OCI-LY3 (cell line): ENCODE data around the gene HGF.

Experiments used
- H2AFZ ChIP-seq: fragments of 200-600, 300-600 bp; shearing (Covaris generic); 2 replicates; pipeline ENCODE4 v1.6.0; 2014; ENCODE audit warnings: antibody characterized with exemption, low read depth, low read length
- H3K27ac ChIP-seq: fragments of 200-600, 300-600 bp; sonication (generic); 2 replicates; pipeline ENCODE4 v1.5.1; 2014; ENCODE audit warnings: mild to moderate bottlenecking, low read length, moderate library complexity, mixed read lengths
- H3K27me3 ChIP-seq: fragments of 200-600, 300-600 bp; sonication (generic); 2 replicates; pipeline ENCODE4 v1.6.1; 2014; ENCODE audit warnings: low read depth, low read length, mixed read lengths
- H3K36me3 ChIP-seq: fragments of 200-600, 300-600 bp; sonication (generic); replicated peaks from 2 replicates; pipeline ENCODE3; 2014; ENCODE audit warnings: low read depth, low read length, mixed read lengths
- H3K4me1 ChIP-seq: fragments of 300-600, 200-600 bp; sonication (generic); 2 replicates; pipeline ENCODE4 v1.6.1; 2014; ENCODE audit warnings: low read length, mixed read lengths
- H3K4me2 ChIP-seq: fragments of 200-600, 300-600 bp; sonication (generic); 2 replicates; pipeline ENCODE4 v1.6.1; 2014; ENCODE audit warnings: low read length, mixed read lengths
- H3K4me3 ChIP-seq: fragments of 300-600, 200-600 bp; sonication (generic); 2 replicates; pipeline ENCODE4 v1.5.1; 2014; ENCODE audit warnings: antibody characterized with exemption, mild to moderate bottlenecking, low read length, moderate library complexity
- H3K79me2 ChIP-seq: fragments of 300-600, 200-600 bp; shearing (Covaris generic); 2 replicates; pipeline ENCODE4 v1.6.1; 2014; ENCODE audit warnings: mild to moderate bottlenecking, low read length, mixed read lengths
- H3K9ac ChIP-seq: fragments of 300-600, 200-600 bp; shearing (Covaris generic); 2 replicates; pipeline ENCODE4 v1.6.0; 2014; ENCODE audit warnings: mild to moderate bottlenecking, low read length, moderate library complexity
- H3K9me3 ChIP-seq: fragments of 200-600, 300-600 bp; shearing (Covaris generic); 2 replicates; pipeline ENCODE4 v1.6.1; 2014; ENCODE audit warnings: low read length, mixed read lengths; ENCODE audit not compliant: insufficient read depth
- H4K20me1 ChIP-seq: fragments of 200-600, 300-600 bp; sonication (generic); 2 replicates; pipeline ENCODE4 v1.6.1; 2016; ENCODE audit warnings: low read length, mixed read lengths; ENCODE audit not compliant: insufficient read depth
- EZH2phosphoT487 ChIP-seq: fragments of 200-600 bp; shearing (Covaris generic); IDR thresholded peaks from 2 replicates; pipeline ENCODE4 v1.6.1; 2018; ENCODE audit warnings: antibody characterized with exemption, mixed run types, low read depth
- TF ChIP-seq, protein P1 (sequence below): fragments of 200-600, 300-600 bp; sonication (generic); IDR thresholded peaks from 2 replicates; pipeline ENCODE4 v1.5.1; 2014; ENCODE audit warnings: antibody characterized with exemption, low read length, low read depth

HGF gene

DNA sequence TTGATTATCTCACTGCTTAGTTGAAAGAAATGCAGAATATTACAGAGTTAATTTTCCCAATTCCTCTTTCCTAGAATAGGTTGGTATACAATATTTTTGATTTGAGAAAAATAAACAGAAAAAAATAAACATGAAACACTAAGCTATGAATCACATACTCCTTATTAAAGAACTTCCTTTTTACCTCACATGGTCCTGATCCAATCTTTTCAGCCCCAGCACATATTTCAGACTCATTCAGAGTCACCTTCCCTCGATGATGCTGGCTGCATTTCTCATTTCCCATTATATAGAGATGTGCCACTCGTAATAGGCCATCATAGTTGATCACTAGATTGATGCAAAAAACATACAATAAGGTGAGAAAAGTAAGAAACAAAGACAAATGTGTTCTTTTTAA lies 64.6 kb downstream of the HGF start:
- Histone ChIP-seq H3K4me2 (no peak overlapping the region), H2AFZ (no peak overlapping the region), H3K27ac (no peak overlapping the region)

DNA sequence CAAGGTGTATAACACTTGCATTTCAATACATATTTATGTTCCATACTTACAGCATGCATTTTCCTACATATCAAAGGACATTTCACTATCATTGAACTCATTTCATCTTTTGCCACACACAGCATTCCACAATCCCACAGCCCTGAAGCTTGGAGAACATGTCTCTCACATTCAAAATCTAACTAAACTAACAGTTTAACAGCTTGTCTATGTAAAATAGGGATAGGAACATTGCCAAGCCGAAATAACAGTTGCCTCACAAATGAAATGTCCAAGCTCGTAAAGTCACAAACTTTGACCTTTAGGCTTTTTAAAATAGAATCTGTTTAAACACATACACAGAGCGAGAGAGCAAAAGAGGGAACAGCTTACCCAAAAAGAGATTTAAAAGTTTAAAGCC lies 65.3 kb downstream of the HGF start:
- Histone ChIP-seq H3K36me3 (no peaks in the 10 kb centered on the region), H3K9ac (no peak overlapping the region), H3K4me2 (no peak overlapping the region), H3K27me3 (no peaks in the 10 kb centered on the region), H3K4me3 (no peak overlapping the region), H2AFZ (no peak overlapping the region), H3K4me1 (no peaks in the 10 kb centered on the region), H3K79me2 (no peaks in the 10 kb centered on the region), H3K9me3 (no peaks in the 10 kb centered on the region), H3K27ac (no peak overlapping the region), H4K20me1 (no peaks in the 10 kb centered on the region)
- TF ChIP-seq, protein P1, sequence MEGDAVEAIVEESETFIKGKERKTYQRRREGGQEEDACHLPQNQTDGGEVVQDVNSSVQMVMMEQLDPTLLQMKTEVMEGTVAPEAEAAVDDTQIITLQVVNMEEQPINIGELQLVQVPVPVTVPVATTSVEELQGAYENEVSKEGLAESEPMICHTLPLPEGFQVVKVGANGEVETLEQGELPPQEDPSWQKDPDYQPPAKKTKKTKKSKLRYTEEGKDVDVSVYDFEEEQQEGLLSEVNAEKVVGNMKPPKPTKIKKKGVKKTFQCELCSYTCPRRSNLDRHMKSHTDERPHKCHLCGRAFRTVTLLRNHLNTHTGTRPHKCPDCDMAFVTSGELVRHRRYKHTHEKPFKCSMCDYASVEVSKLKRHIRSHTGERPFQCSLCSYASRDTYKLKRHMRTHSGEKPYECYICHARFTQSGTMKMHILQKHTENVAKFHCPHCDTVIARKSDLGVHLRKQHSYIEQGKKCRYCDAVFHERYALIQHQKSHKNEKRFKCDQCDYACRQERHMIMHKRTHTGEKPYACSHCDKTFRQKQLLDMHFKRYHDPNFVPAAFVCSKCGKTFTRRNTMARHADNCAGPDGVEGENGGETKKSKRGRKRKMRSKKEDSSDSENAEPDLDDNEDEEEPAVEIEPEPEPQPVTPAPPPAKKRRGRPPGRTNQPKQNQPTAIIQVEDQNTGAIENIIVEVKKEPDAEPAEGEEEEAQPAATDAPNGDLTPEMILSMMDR = no peak
- no peak for TF ChIP-seq EZH2phosphoT487

More for the DNA sequence above, 64.6 kb downstream of the HGF start:
- no peaks in the 10 kb centered on the region for H3K9me3 ChIP-seq
- no peaks in the 10 kb centered on the region for H3K27me3 ChIP-seq
- H3K9ac ChIP-seq = no peak overlapping the region
- no peak overlapping the region for H3K4me3 ChIP-seq
- no peaks in the 10 kb centered on the region for H3K79me2 ChIP-seq
- no peaks in the 10 kb centered on the region for H3K4me1 ChIP-seq
- TF ChIP-seq, protein P1 = no peak
- TF ChIP-seq EZH2phosphoT487 = no peak
- no peaks in the 10 kb centered on the region for H4K20me1 ChIP-seq
- no peaks in the 10 kb centered on the region for H3K36me3 ChIP-seq

DNA sequence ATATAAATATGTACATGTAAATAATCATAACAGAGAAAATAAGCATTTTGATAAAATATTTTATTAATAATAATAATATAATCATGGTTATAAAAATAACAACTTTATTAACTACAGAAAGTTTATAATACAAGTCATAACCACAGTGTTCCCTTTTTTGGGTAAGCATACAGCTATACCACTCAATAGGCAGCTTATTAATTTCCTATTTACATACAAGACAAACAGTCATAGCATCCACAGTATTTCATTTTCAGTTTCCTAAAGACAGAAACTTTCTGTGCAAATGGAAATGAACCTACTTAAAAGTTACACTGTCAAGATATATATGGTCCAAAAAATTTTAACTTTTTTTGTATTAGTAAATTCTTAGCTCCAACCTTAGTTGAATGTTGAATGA lies 70.9 kb downstream of the HGF start:
- H3K27ac ChIP-seq = no peak overlapping the region
- H3K79me2 ChIP-seq = no peaks in the 10 kb centered on the region
- H2AFZ ChIP-seq = no peak overlapping the region
- H3K9ac ChIP-seq = no peak overlapping the region
- no peaks in the 10 kb centered on the region for H3K9me3 ChIP-seq
- H3K4me2 ChIP-seq = no peak overlapping the region
- H3K4me3 ChIP-seq = no peak overlapping the region
- H4K20me1 ChIP-seq = no peaks in the 10 kb centered on the region
- H3K4me1 ChIP-seq = no peaks in the 10 kb centered on the region
- TF ChIP-seq, protein P1 = no peak
- no peak for TF ChIP-seq EZH2phosphoT487
- no peaks in the 10 kb centered on the region for H3K36me3 ChIP-seq
- no peaks in the 10 kb centered on the region for H3K27me3 ChIP-seq

DNA sequence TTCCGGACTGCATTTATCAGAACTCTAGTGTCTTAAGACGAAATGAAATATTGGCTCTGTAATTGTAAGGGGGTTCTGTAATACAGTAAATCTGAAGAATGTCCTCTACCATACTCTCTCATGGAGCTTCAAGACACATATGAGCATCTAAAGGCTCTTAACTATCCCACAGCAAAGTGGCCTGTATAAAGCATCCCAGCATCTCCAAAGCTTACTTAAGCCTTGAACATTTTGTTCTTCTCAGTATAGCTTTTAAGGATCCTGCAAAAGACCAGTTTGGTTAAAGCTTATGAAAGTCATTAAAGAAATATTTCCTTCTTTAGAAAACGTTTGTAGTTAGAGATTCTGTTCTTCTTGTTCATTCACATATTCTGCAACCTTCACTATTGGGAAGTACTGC lies 75.1 kb downstream of the HGF start:
- H3K27ac ChIP-seq = no peak overlapping the region
- no peak overlapping the region for H3K4me2 ChIP-seq
- no peak overlapping the region for H3K4me3 ChIP-seq
- TF ChIP-seq, protein P1 = no peak
- no peak for TF ChIP-seq EZH2phosphoT487
- no peaks in the 10 kb centered on the region for H3K9me3 ChIP-seq
- no peak overlapping the region for H3K9ac ChIP-seq
- no peaks in the 10 kb centered on the region for H3K4me1 ChIP-seq
- H3K36me3 ChIP-seq = no peaks in the 10 kb centered on the region
- H3K79me2 ChIP-seq = no peaks in the 10 kb centered on the region
- no peaks in the 10 kb centered on the region for H3K27me3 ChIP-seq
- H2AFZ ChIP-seq = no peak overlapping the region
- no peaks in the 10 kb centered on the region for H4K20me1 ChIP-seq
